ES-I3 (cell line): ENCODE results near the gene WLS.

Experiments
- H3K36me3 ChIP-seq: 2 replicates; pipeline ENCODE4 v1.6.1; 2013; ENCODE audit warnings: mild to moderate bottlenecking, low read length, control low read depth, moderate library complexity; ENCODE audit not compliant: insufficient read depth
- H3K4me1 ChIP-seq: 2 replicates; pipeline ENCODE4 v1.6.1; 2013; ENCODE audit warnings: mild to moderate bottlenecking, control low read depth, low read length; ENCODE audit not compliant: insufficient read depth
- H3K9ac ChIP-seq: 2 replicates; pipeline ENCODE4 v1.6.1; 2013; ENCODE audit warnings: low read depth, mild to moderate bottlenecking, low read length, moderate library complexity
- H3K9me3 ChIP-seq: 2 replicates; pipeline ENCODE4 v1.6.1; 2013; ENCODE audit warnings: mild to moderate bottlenecking, low read length, moderate library complexity; ENCODE audit not compliant: control insufficient read depth, insufficient read depth

WLS gene

DNA sequence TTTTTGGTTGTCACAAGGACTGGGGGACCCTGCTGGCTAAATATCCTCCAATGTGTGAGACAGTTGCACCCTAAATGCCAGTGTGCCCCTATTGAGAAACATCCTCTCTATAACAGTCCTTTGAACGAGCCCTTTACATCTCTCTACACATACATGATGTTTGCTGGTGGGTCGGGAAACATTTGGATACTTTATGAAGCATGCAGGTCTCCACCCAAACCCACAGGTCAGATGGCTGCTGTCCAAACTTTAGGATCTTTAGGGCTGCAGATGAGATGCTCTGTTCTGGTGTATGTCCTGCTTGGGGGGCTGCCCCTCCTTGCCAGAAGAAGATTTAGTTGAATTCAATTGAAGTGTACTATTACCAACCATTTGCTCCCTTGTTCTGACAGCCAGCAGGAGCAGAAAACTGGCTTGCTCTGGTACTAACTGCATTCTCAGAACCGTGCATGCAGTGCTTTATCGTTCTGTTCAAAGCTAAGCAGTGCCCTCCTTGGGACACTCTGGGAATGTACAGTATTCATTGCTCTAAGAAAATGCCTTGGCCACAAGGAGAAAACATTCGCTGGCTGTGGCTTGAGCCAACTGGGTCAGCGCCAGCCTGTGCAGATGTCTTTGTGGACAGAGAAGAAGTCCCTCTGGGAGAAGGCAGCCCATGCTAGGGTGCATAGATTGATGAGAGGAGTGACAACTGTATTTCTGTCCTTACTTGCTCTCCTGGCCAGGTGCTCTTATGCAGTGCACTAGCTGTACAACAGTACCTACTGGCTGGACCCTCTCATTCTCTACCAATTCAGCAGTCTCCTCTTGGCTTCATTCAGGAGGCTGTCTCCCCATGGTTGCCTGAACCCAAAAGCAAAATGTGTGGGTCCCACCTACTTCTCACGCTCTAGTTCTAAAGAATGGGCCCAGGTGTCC is 120.5 kb downstream of the WLS start:
- H3K36me3 ChIP-seq: no peaks in the 10 kb centered on the region
- no peaks in the 10 kb centered on the region for H3K9me3 ChIP-seq
- no peaks in the 10 kb centered on the region for H3K4me1 ChIP-seq
- no peak overlapping the region for H3K9ac ChIP-seq

DNA sequence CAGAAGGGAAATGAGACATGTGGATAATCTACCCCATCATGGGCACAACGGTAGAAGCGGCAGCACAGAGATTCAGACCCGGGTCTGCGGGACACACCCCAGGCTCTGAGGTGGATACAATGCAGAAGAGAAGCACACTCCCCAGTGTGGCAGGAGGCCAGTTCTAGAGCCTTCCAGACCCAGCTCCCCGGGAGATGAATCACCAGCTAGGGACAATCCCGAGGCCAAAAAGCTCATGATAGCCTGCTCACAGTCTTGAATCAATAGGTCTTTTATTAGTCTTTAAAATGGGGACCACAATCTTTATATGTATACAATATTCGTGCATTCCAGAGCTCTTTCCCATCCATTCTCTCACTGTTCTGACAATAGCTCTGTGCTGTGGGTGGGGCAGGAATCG is 124.6 kb downstream of the WLS start:
- Histone ChIP-seq H3K9me3 (no peaks in the 10 kb centered on the region), H3K36me3 (no peaks in the 10 kb centered on the region), H3K9ac (no peak overlapping the region), H3K4me1 (no peaks in the 10 kb centered on the region)

DNA sequence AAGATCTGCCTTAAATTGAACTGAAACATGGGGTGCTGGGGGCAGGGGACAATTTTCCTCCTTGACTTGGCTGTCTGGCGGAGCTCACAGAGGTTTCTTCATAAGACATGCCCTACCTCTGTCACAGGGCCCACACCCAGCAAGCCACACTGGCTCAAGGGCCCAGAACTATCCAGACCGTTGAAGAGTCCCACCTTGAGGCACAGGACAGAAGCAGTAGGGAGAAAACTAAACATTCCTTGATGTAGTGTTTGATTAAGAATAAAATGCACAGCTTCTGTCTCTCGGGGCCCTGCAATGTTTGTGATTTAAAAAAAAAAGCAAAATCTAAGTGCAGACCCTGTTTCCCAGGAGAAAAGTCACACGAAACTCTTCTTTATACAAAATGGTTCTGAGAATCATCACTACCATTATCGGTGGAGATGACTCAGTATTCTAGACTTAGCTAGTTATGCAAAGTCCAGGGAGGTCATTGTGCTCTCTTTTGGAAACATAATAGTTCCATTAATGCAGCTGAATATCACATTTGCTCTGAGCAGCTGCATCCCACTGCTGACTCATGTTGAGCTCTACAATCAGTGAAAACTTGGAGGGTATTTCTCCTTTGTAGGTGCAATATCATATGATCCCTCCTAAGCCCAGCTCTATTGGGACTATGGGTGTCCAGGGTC is 128.3 kb downstream of the WLS start:
- no peaks in the 10 kb centered on the region for H3K9me3 ChIP-seq
- no peaks in the 10 kb centered on the region for H3K36me3 ChIP-seq
- H3K4me1 ChIP-seq: no peaks in the 10 kb centered on the region
- no peak overlapping the region for H3K9ac ChIP-seq

GRCh38 chr1:68103011-68103545 is 129.2 kb downstream of the WLS start:
- Histone ChIP-seq H3K9ac (no peak overlapping the region), H3K36me3 (no peaks in the 10 kb centered on the region), H3K4me1 (no peaks in the 10 kb centered on the region), H3K9me3 (no peaks in the 10 kb centered on the region)

GRCh38 chr1:68101829-68102228 is 130.5 kb downstream of the WLS start:
- H3K4me1 ChIP-seq: no peaks in the 10 kb centered on the region
- no peaks in the 10 kb centered on the region for H3K9me3 ChIP-seq
- H3K36me3 ChIP-seq: no peaks in the 10 kb centered on the region
- no peak overlapping the region for H3K9ac ChIP-seq

DNA sequence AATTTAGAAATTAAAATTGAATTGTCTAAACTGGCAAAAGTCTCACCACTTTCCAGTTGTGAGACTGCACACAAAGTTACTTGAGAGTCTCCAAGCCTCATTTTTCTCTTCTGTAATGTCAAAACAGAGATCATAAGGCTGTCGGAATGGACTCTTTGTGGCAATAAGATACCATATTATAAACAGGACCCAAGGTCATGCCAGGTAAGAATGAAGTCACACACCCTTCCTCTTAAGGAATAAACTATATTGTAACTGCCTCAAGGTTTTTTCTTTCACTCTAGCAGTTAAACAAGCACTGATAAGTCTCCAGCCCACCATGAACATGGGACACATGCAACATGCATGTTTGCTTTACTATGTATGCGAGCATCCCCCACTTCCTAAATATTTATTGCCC is 131.8 kb downstream of the WLS start:
- Histone ChIP-seq H3K36me3 (no peaks in the 10 kb centered on the region), H3K9ac (no peak overlapping the region), H3K9me3 (no peaks in the 10 kb centered on the region), H3K4me1 (no peaks in the 10 kb centered on the region)

DNA sequence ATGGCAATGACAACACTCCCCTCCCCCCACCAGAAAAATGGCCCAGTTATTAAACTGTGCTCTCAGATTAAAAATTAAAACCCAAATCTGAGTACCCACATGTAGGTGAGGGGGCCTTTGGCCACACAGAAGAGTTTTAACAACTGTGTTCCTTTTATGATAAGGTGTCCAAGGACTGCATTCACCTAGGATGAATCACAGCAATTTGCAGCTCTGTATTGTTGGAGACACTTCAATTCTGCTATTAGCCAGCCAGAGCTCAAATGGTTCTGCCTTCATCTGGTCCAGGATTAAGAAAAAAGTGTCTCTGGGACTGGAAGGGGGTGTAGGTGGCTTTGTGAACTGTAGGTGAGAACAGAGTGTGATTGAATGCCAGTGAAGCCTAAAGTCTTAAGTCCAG is 138.6 kb downstream of the WLS start:
- no peak overlapping the region for H3K9ac ChIP-seq
- H3K9me3 ChIP-seq: no peaks in the 10 kb centered on the region
- no peaks in the 10 kb centered on the region for H3K4me1 ChIP-seq
- no peaks in the 10 kb centered on the region for H3K36me3 ChIP-seq

DNA sequence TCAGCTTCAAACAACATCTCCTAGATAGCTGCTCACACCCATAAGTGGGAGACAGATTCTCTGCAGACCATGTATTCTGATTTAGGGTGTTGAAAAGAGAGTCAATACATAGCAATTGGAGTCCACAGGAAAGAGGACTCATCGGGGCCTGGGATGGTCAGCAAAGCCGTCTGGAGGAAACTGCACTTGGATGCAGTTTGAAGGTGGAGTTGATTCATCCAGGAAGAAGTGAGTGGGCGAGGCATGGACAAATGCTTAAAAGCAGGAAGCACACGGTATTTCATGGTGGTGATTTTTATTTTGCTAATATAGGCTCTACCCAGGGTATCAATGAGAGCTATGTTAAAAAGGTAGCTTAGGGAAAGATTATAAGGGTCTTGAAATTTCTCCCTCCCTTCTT is 145.1 kb downstream of the WLS start:
- H3K9me3 ChIP-seq: no peaks in the 10 kb centered on the region

DNA sequence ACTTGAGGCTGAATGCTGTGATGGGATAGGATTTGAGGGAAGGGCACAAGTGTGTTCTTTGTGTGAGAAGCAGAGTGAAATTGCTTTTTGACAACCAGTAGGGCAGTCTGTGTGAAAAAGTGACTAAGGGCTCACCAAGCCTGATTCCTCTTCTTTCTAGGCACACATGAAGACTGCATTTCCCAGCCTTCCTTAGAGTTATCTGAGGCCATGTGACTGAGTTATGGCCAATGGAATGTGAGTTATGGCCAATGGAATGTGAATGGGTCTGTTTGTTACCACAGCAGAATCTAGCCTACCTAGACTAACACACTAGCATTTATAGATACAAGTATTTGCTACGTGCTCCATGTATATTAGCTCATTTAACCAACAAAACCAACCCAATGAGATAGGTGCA is 146.6 kb downstream of the WLS start:
- H3K36me3 ChIP-seq: no peaks in the 10 kb centered on the region
- H3K9ac ChIP-seq: no peak overlapping the region
- H3K9me3 ChIP-seq: no peaks in the 10 kb centered on the region
- no peaks in the 10 kb centered on the region for H3K4me1 ChIP-seq

More for the DNA sequence above, 145.1 kb downstream of the WLS start:
- no peaks in the 10 kb centered on the region for H3K36me3 ChIP-seq
- H3K9ac ChIP-seq: no peak overlapping the region
- H3K4me1 ChIP-seq: no peaks in the 10 kb centered on the region

- Histone ChIP-seq H3K36me3 (no peaks in the 10 kb centered on the region), H3K9ac (no peak overlapping the region), H3K4me1 (no peaks in the 10 kb centered on the region), H3K9me3 (no peaks in the 10 kb centered on the region)
Observed at GRCh38 chr1:68083686-68084085, 148.6 kb downstream of the WLS start.

DNA sequence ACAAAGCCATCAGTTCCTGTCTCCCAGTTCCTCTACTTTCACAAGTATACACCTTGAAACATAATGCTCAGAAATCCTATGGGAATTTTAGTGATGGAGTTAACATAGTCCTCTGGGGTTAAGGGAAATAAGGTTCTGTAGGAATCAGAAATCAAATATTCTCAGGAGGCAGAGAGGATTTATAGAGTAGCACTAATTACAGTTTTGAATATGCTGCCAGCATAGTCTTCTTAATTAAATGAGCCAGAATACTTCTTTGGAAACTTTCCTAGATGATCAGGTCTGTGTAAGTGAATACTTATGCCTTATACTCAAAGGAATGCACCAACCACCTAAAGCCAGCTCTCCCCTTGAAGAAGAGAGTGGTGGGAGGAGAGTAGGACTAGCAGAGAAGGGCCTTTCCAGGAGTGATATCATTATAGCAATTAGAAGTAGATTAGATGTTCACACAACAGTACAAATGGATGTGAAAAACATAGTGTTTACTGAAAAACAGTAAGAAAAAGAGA is 150.5 kb downstream of the WLS start:
- H3K9ac ChIP-seq: no peak overlapping the region
- H3K36me3 ChIP-seq: no peaks in the 10 kb centered on the region
- no peaks in the 10 kb centered on the region for H3K4me1 ChIP-seq
- H3K9me3 ChIP-seq: no peaks in the 10 kb centered on the region

DNA sequence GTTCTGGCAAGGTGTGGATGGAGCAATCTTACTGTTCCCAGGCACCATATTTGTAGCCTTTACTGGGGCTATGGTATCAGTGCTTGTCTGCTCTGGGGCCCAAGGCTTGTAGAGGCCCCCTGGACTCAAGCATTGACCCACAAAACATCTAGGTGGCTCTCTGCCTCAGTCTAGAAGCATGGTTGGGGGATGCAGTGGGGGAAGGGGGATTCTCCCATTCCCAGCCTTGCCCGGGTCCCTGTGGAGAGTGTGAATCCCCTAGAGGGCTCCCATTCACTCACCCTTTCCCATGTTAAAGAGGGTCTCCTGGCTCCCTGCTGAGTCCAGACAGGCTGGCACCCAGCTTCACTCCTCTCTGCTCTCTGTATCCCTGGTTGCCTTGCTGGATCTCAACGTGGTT is 153.7 kb downstream of the WLS start:
- no peaks in the 10 kb centered on the region for H3K36me3 ChIP-seq
- H3K9ac ChIP-seq: no peak overlapping the region
- H3K9me3 ChIP-seq: no peaks in the 10 kb centered on the region
- no peaks in the 10 kb centered on the region for H3K4me1 ChIP-seq
